Fibroblast of lung (primary cell): ENCODE results near the gene COL18A1. TPM values are rescaled to one million over a fixed set of nuclear protein-coding genes. Genes with fewer than 3 reads are reported as not detected.
"Not testable (repeated sequence)": the region's sequence is repeated elsewhere in the genome, so short reads cannot be mapped to it uniquely, and the experiment has no call there.

Experiments used
- DNase-seq, 2 donors: peaks; one replicate each; pipeline versions ENCODE4 v3.0.0 to v3.0.0-alpha.2; 2010; ENCODE audit warnings: low read depth in 2 of 2
- H2AFZ ChIP-seq: 2 replicates; pipeline ENCODE4 v1.5.1; 2012; ENCODE audit warnings: low read length, control low read depth, inconsistent platforms
- H3K27ac ChIP-seq: 2 replicates; pipeline ENCODE4 v1.5.1; 2011; ENCODE audit warnings: low read length, control low read depth; ENCODE audit not compliant: insufficient read depth
- H3K27me3 ChIP-seq: 2 replicates; pipeline ENCODE4 v1.5.1; 2011; ENCODE audit warnings: mild to moderate bottlenecking, low read length; ENCODE audit not compliant: control insufficient read depth, insufficient read depth
- H3K36me3 ChIP-seq: 2 replicates; pipeline ENCODE4 v1.5.1; 2011; ENCODE audit warnings: low read length; ENCODE audit not compliant: control insufficient read depth, insufficient read depth
- H3K4me1 ChIP-seq: 2 replicates; pipeline ENCODE4 v1.5.1; 2011; ENCODE audit warnings: low read length; ENCODE audit not compliant: control insufficient read depth, insufficient read depth; ENCODE audit errors: extremely low read depth
- H3K4me2 ChIP-seq: 2 replicates; pipeline ENCODE4 v1.5.1; 2011; ENCODE audit warnings: low read length, control low read depth; ENCODE audit not compliant: insufficient read depth; ENCODE audit errors: extremely low read depth
- H3K4me3 ChIP-seq, 4 experiments: fragments of 200-600 bp in 1 of 4; sonication (generic) in 1 of 4; replicated peaks in 1 of 4; 2 replicates each; pipeline ENCODE4 v1.5.1; 2011 to 2016; ENCODE audit warnings: low read length in 4 of 4, low read depth in 3 of 4, mild to moderate bottlenecking in 3 of 4, control low read depth in 2 of 4, inconsistent platforms in 1 of 4, mixed read lengths in 1 of 4; ENCODE audit not compliant: insufficient read depth in 1 of 4; ENCODE audit errors: control extremely low read depth in 1 of 4
- H3K79me2 ChIP-seq: 2 replicates; pipeline ENCODE4 v1.5.1; 2012; ENCODE audit warnings: mild to moderate bottlenecking, low read length, inconsistent platforms; ENCODE audit not compliant: control insufficient read depth, insufficient read depth
- H3K9ac ChIP-seq: 2 replicates; pipeline ENCODE4 v1.5.1; 2011; ENCODE audit warnings: mild to moderate bottlenecking, low read length, control low read depth; ENCODE audit not compliant: insufficient read depth
- H3K9me3 ChIP-seq: 2 replicates; pipeline ENCODE4 v1.5.1; 2012; ENCODE audit warnings: low read depth, low read length; ENCODE audit not compliant: control insufficient read depth, insufficient read depth
- H4K20me1 ChIP-seq: 2 replicates; pipeline ENCODE4 v1.5.1; 2011; ENCODE audit warnings: low read length; ENCODE audit not compliant: control insufficient read depth, insufficient read depth; ENCODE audit errors: extremely low read depth
- EZH2 ChIP-seq: IDR thresholded peaks from 2 replicates; pipeline ENCODE4 v1.5.1; 2012; ENCODE audit warnings: low read length, control low read depth, mild to moderate bottlenecking; ENCODE audit errors: missing control alignments
- polyA plus RNA-seq, 2 donors: library from polyadenylated mRNA; depleted of rRNA in 1 of 2; stranded (reverse) in 1 of 2; unstranded in 1 of 2; fragments of >200 nt; gene quantifications; 2 replicates each; pipeline ENCODE4 v1.2.1, GENCODE V29; 2011 to 2012; ENCODE audit warnings: missing spikeins in 1 of 2
- total RNA-seq: library from RNA; depleted of rRNA; stranded (reverse); fragments of >200 nt; gene quantifications from 2 replicates; pipeline ENCODE4 v1.2.1, GENCODE V29; 2014
- TF ChIP-seq, protein P1 (sequence below), 2 donors: IDR thresholded peaks in 1 of 2; conservative IDR thresholded peaks in 1 of 2; 1 replicate in 1 of 2; 2 replicates in 1 of 2; pipeline ENCODE4 v1.5.1; 2011 to 2012; ENCODE audit warnings: low read length in 2 of 2, control low read depth in 1 of 2, inconsistent platforms in 1 of 2, low read depth in 1 of 2, mild to moderate bottlenecking in 1 of 2

The COL18A1 gene
- total and polyA plus RNA-seq, 2 donors (not counting 1 experiment from before 2014, with no cell fraction given), result 24.3 to 38.8 TPM

DNA sequence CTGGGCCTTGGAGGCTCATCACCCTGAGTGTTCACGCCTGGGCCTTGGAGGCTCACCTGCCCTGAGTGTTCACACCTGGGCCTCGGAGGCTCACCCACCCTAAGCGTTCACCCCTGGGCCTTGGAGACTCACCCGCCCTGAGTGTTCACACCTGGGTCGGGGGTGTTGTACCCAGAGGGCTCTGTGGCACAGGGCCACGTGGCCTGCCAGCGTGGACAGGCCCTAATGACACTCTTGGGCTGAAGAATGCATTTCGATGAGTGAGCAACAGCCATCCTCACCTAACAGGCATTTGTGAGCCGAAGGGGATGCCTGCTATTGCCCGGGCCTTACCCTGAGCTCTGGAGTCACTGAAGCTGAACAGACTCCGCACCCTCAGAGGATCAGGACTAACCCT, 119.8 kb downstream of the COL18A1 start:
- Histone ChIP-seq H3K27me3 (no peaks in the 10 kb centered on the region), H3K4me1 (no peaks in the 10 kb centered on the region), H3K9ac (no peak overlapping the region), H3K27ac (no peak overlapping the region), H3K36me3 (peaks cover 9% of the 10 kb centered on the region), H3K79me2 (no peaks in the 10 kb centered on the region), H2AFZ (no peak overlapping the region), H3K9me3 (no peaks in the 10 kb centered on the region), H3K4me3 (no peak overlapping the region), H4K20me1 (no peaks in the 10 kb centered on the region), H3K4me2 (no peak overlapping the region)
- DNase-seq, result no peak
- no peak for TF ChIP-seq EZH2
- TF ChIP-seq, protein P1, sequence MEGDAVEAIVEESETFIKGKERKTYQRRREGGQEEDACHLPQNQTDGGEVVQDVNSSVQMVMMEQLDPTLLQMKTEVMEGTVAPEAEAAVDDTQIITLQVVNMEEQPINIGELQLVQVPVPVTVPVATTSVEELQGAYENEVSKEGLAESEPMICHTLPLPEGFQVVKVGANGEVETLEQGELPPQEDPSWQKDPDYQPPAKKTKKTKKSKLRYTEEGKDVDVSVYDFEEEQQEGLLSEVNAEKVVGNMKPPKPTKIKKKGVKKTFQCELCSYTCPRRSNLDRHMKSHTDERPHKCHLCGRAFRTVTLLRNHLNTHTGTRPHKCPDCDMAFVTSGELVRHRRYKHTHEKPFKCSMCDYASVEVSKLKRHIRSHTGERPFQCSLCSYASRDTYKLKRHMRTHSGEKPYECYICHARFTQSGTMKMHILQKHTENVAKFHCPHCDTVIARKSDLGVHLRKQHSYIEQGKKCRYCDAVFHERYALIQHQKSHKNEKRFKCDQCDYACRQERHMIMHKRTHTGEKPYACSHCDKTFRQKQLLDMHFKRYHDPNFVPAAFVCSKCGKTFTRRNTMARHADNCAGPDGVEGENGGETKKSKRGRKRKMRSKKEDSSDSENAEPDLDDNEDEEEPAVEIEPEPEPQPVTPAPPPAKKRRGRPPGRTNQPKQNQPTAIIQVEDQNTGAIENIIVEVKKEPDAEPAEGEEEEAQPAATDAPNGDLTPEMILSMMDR (conservative IDR thresholded peaks at IDR 0.05 in 1 of 2, IDR thresholded peaks at IDR 0.05 in 1 of 2; ENCODE audit: low read depth in 1 of 2, low read length in 2 of 2), result no peak

DNA sequence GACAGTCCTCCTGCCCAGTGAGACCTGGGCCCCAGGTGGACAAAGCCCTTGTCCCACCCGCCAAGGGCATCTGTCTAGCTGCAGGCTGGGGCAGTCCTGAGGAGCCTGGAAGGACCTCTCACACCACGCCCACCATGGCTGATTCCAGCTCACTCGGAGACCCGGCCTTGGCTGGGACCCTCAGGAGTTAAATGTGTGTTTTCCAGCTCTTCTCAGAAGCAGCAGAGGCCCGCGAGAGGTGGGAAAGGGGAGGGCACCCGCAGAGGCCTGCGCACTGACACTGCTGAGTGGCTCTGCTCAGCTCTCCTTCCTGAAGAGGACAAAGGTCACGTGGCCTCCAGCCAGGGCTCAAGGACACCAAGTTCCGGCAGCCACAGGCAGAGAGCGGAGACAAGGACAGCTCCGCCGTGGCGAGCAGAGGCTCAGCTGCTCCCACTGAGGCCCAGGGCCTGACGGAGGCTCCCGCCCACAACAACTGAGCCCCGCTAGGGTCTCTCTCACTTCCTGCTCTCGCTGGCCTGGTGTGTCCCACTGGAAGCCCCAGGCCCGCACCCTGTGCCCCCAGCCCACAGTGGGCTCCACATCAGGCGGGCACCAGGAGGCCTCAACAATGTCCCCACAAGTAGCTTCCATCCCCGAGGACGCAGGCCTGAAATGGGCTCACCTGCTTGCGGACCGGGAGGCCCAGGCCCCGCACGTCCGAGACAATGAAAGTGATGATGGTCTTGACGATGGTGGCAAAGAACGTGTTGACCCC, 120.4 kb downstream of the COL18A1 start:
- Histone ChIP-seq H3K27me3 (no peaks in the 10 kb centered on the region), H3K27ac (no peak overlapping the region), H3K4me3 (no peak overlapping the region), H2AFZ (no peak overlapping the region), H4K20me1 (no peaks in the 10 kb centered on the region), H3K4me2 (no peak overlapping the region), H3K4me1 (no peaks in the 10 kb centered on the region), H3K9ac (no peak overlapping the region), H3K9me3 (no peaks in the 10 kb centered on the region), H3K36me3 (peaks cover 14% of the 10 kb centered on the region), H3K79me2 (no peaks in the 10 kb centered on the region)
- no peak for DNase-seq
- TF ChIP-seq, protein P1 (conservative IDR thresholded peaks at IDR 0.05 in 1 of 2, IDR thresholded peaks at IDR 0.05 in 1 of 2; ENCODE audit: low read depth in 1 of 2, low read length in 2 of 2), result no peak
- TF ChIP-seq EZH2, result no peak

DNA sequence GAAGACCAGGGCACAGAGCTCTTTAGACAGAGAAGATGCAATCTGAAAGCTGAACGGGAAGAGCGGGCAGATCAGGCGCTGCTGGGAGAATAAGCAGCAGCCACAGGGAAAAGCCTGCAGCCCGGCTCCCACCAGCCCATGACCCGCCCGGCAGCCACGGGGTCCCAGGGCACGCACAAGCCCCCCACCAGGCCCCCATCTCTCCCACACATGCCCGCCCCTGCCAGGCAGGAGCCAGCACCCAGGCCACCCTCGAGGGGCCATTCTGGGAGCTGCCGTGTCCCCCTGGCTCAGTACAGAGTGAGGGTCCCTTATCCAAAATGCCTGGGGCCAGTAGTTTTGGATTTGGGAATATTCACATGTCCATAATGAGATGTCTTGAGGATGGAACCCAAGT, 120.9 kb downstream of the COL18A1 start:
- Histone ChIP-seq H4K20me1 (no peaks in the 10 kb centered on the region), H2AFZ (no peak overlapping the region), H3K27ac (no peak overlapping the region), H3K36me3 (peaks cover 15% of the 10 kb centered on the region), H3K9ac (no peak overlapping the region), H3K4me3 (no peak overlapping the region), H3K79me2 (no peaks in the 10 kb centered on the region), H3K9me3 (no peaks in the 10 kb centered on the region), H3K4me2 (no peak overlapping the region), H3K27me3 (no peaks in the 10 kb centered on the region), H3K4me1 (no peaks in the 10 kb centered on the region)
- no peak for DNase-seq
- TF ChIP-seq, protein P1 (conservative IDR thresholded peaks at IDR 0.05 in 1 of 2, IDR thresholded peaks at IDR 0.05 in 1 of 2; ENCODE audit: low read depth in 1 of 2, low read length in 2 of 2), result no peak
- TF ChIP-seq EZH2, result no peak

DNA sequence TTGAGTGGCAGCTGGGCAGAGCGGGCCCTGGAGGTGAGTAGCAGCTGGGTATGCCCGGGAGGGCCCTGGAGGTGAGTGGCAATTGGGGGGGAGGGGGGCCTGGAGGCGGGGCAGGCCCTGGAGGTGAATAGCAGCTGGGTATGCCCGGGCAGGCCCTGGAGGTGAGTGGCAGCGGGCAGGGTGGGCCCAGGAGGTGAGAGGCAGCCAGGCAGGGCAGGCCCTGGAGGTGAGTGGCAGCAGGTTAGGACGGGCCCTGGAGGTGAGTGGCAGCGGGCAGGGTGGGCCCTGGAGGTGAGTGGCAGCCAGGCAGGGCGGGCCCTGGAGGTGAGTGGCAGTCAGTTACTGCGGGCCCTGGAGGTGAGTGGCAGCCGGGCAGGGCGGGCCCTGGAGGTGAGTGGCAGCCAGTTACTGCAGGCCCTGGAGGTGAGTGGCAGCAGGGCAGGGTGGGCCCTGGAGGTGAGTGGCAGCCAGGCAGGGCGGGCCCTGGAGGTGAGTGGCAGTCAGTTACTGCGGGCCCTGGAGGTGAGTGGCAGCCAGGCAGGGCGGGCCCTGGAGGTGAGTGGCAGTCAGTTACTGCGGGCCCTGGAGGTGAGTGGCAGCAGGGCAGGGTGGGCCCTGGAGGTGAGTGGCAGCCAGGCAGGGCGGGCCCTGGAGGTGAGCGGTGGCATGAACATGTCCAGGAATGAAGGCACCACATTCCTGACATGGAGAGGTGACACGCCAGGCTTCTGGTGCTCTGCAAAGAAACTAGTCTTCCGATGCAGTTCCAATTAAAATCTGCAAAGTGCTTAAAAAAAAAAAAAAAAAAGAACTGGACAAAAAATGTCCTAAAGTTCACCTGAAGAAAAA, 122.4 kb downstream of the COL18A1 start:
- H3K9ac ChIP-seq, H4K20me1 ChIP-seq, H3K4me3 ChIP-seq, H2AFZ ChIP-seq, DNase-seq, H3K79me2 ChIP-seq, H3K27me3 ChIP-seq, H3K27ac ChIP-seq, H3K9me3 ChIP-seq, H3K4me2 ChIP-seq, H3K4me1 ChIP-seq: not testable (repeated sequence)
- H3K36me3 ChIP-seq, result peaks cover 19% of the 10 kb centered on the region
